HG03378 (cell line): ENCODE data around the gene MAP2K3.
"Not testable (repeated sequence)": the region's sequence is repeated elsewhere in the genome, so short reads cannot be mapped to it uniquely, and the experiment has no call there.

Experiments
- ATAC-seq: cut with Tn5 transposase; IDR thresholded peaks from one replicate; pipeline ENCODE4 v1.9.1; 2021; ENCODE audit warnings: mild to moderate bottlenecking, moderate library complexity; ENCODE audit not compliant: unreplicated experiment

Gene MAP2K3

DNA sequence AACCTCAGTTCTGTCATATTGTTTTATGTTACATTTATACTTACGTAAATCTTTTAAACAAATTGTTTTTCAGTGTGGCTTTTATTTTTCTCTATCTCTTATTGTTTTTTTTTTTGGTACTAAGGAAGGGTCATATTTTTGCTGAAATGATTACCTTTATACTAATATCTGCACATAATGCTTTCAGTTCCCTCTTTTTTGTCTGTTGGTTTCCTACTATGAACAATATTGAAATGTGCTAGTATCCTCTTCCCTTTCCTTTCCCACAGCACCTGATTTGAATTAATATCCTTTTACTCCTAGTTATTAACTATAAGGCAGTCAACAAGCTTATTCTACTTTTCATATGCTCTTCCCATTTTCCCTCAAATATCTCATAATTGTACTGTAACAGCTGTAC lies 43.4 kb downstream of the MAP2K3 start:
- peak; percentile 60 for ATAC-seq

DNA sequence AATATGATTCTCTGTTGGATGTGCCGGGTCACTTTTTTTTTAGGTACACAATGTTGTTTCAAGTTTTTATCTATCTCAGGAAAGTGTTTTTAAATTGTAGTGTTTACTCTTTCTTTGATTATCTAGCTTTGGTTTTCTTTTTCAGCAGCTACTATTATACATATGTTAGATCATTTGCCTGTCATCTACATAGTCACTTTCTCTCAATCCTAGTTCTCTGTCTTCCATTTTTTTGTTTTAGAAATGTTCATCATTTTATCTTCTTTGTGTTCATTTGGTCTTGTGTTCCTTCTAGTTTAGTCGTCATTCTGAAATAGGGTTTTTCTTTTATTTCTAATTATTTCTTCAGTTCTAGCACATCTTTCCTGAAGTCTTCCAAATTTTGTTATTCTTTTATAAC lies 44.3 kb downstream of the MAP2K3 start:
- ATAC-seq, result not testable (repeated sequence)

DNA sequence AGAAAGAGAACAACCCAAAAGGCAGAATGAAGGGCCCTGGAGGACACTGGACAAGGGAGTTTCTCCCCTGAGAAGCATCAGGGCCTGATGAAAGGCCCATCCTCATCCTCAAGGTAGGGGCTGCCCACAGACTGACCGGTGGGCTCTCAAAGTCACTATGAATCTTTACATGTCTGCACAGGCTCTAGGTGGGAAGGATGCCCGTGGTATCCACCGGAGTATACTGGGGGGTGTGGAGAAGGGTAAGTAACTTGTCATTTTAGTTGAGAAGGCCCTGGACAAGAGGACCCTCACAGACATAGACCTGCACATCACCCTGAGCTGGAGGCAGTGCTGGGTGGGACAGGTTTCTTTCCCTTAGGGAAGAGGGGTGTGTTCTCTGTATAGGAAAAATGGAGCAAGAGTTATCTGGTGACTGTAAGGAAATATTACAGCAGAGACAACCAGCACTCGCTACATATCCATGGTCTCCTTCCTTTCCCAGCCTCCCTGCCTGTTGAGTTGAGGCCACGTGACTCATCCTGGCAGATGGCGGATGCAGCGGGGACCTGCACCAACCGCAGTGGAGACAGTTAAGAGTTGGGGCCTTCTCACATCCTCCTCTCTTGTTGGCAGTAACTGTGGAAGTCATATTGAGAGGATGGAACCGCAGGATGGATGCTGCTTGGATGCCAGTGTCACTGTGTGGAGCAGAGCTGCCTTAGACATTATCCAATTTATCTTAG lies 46.1 kb downstream of the MAP2K3 start:
- ATAC-seq, result no peak

DNA sequence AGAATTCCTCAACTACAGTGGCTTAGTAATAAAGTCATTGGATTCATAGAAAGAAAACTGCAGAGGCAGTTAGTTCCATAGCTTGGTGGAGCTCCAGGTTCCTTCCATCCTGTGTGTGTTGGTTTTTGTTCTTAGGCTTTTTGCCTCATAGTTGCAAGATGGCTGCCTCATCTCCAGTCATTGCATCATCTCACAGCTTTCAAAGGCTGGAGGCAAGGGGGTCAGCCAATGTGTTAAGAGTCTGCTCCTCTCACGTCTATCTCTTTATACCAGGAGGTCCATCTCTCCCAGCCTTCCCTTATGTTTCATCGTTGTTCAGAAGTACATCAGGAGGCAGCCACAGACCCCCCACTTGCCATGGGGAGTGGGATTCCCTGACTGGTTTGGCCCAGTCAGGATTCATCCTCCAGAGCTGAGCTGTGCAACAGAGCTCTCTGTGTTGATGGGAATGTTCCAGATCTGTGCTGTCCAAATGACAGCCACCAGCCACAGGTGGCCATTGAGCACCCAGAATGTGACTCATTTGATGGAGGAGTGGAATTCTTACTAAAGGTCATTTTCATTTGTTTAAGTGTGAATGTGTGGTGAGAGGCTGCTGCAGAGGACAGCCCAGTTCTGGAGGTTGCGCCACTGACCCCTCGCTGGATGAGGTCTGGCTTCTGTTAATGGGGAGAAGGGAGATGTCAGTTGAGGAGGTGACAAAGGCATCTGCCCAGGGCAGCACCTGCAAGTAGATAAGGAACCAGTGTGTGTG lies 52.2 kb downstream of the MAP2K3 start:
- not testable (repeated sequence) for ATAC-seq

DNA sequence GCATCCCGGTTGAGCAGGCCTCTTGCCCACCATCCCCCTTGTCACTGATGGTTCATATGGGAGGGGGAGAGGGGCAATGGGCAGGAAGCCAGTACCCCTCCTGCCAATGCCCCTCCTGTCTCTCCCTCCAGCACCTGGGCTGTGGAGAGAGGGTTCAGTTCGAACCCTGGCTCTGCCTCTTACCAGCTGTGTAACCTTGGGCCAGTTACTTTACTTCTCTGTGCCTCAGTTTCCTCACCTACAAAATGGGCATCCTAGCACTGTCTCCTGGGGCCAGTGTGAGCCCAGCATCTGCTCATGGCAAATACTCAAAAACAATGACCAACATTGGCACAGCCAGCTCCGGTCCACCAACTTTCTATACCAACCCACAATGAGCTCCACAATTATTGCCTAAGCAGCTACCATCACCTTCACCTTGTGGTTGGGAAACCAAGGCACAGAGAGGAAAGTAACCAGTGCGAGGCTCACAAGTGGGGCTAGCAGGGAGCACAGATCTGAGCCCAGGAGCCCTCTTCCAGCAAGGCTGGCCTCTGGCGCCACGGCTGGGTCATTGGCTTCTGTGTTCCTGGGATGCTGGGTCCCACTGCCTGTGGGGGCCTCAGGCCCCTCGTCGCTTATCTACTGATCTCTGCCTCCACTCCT lies 53.6 kb downstream of the MAP2K3 start:
- not testable (repeated sequence) for ATAC-seq

DNA sequence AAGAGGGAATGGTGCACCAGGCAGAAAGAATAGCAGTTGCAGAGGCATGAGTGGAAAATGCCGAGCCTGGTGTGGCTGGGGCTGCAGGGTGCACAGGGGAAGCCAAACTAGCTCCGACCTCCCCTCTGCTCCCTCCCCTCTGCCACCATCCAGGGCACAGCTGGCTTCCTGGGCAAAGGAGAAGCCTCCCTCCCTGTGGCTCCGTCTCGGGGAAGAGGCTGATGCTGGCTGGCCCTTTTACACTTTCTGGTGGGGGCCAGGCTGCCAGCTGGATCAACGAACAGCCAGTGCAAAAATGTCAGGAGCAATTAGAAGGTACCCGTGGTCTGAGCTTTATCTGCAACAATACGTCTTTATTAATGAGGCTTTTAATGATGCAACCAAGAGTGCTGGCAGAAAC lies 54.5 kb downstream of the MAP2K3 start:
- ATAC-seq, result no peak

DNA sequence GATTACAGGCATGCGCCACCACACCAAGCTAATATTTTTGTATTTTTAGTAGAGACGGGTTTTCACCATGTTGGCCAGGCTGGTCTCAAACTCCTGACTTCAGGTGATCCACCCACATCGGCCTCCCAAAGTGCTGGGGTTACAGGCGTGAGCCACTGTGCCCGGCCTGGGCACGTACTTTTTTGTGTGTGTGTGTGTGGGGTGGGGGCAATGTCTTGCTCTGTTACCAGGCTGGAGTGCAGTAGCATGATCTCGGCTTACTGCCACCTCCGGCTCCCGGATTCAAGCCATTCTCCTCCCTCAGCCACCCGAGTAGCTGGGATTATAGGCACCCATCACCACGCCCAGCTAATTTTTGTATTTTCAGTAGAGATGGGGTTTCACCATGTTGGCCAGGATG lies 55.1 kb downstream of the MAP2K3 start:
- not testable (repeated sequence) for ATAC-seq

DNA sequence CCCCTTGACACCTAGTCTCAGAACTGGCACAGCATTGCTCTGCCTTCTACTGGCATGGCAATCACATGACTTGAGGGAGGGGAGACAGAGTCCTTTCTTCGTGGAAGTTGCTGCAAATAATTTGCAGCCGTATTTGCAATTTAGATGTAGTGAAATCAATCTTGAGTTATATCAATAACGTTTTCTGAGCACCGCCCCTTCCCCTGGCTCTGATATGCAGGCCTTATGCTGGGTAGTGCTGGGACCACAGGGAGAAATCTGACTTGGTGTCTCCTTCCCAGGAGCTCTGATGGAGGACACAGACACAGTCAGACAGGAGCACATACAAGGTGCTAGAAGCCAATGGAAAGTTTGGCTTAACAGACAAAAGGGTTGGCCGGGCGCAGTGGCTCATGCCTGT lies 55.9 kb downstream of the MAP2K3 start:
- ATAC-seq, result not testable (repeated sequence)

DNA sequence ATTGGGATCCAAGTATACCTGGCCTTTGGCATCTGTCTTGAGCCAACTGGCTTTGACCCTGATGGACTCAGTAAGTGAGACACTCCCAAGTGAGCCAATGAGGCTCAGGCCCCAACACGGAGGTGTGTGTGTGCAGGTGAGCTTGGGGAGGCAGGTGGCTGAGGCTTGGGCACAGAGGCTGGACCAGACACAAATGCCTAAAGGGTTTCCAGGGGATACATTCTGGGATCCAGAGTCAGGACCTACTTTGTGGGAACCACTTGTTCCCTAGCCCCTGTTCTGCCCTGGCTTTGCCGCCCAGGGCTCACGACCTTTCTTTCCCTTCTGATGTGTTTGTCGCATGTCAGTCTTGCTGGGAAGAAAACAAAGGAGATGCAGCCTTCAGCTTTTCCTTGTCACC lies 56.8 kb downstream of the MAP2K3 start:
- ATAC-seq, result not testable (repeated sequence)

DNA sequence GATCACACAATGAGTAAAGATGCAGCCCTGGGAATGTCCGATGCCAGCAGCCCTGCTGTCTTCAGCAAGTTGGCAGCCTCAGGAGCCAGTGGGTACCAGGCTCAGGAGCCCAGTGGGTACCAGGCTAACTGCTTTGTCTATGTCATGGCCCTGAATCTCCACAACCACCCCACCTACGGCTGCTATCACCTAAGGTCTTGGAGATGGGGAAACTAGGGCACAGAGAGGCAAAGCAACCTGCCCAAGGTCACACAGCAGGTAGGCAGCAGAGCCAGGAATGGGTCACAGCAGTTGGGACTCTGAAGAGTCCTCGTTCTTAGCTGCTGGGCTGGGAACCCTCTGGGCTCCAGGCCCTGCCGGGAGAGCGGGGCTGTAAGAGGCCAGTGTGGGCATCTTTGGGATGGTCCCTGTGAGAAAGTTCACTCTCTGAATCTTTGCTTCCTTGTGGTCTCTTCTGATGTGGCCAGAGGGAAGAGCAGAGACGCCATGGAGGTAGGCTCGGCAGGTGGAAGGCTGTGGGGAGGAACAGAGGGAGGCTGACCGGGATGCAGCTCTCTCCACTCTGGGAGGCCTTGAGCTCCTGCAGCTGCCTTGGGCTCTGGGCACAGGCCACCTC lies 57.5 kb downstream of the MAP2K3 start:
- ATAC-seq, result not testable (repeated sequence)

DNA sequence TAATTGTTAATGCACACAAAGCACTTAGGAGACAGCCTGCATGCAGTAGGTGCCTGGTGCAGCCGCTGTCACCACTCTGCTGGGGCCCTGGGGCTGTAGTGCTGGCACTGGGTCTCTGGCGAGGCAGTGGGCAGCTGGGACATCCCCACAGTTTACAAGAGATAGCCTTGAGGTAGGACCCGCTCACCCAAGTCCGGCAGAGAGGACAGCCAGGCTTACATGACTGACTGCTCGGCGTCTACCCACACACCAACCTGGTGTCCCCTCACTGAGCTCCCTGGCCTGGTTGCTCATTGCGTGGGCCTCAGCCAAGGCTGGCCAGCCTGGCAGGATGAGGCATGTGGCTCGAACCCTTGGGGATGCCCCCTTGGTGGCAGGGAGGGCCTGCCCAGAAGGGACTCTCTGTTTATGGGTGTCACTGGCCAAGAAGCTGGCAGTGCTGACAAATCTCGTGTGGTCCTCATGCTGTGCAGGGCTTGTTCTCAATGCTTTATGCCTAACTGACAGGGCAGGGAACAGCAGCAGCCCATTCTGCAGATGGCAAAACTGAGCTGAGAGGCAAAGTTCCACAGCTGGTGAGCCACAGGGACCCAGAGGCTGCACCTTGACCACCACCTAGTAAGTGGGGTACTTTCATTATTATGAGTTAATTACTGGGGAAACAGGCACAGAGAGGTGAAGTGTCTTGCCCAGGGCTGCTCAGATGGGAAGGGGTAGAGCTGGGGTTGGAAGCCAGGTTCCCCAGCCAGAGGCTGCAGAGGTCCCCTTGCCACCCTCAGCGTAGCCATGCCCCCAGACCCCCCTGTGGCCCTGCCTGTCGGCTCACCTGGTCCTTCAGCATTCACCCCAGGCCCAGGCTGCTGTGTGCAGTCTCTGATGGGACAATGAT lies 58.8 kb downstream of the MAP2K3 start:
- ATAC-seq, result not testable (repeated sequence)

DNA sequence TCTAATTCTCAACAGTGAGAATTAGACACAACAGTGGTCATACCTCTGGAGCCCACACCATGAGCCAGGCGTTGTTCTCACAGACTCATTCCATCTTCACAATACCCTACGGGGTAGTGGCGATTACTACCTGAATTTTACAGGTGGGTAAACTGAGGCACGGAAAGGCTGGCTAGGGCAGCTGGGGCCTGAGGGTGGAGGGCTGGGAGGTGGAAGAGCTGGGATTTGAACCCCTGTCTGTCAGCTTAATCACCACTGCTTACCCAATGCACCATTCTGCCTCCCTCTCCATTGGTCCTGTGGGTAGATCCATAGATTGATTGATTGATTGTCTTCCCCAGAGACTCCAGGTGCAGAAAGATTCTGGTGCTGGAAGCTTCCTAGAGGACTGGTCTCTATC lies 60.3 kb downstream of the MAP2K3 start:
- not testable (repeated sequence) for ATAC-seq

DNA sequence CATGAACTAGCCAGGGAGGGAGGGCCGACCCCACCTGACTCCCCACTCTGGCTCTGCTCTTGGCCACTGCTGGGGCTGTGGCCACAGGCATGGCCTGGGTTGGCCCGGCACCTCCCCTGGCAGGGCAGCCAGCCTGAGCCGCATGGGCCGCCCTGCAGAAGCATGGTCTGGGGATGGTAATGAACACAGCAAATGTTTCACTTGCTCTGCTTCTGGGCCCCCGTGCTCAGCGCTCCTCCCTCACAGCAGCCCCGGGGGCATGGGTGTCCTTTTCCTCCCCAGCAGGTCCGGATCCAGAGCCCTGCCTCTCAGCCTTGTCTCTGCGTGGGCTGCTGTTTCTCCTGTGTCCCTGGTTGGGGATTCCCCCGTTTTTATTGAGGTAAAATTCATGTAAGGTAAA lies 60.7 kb downstream of the MAP2K3 start:
- no peak for ATAC-seq

DNA sequence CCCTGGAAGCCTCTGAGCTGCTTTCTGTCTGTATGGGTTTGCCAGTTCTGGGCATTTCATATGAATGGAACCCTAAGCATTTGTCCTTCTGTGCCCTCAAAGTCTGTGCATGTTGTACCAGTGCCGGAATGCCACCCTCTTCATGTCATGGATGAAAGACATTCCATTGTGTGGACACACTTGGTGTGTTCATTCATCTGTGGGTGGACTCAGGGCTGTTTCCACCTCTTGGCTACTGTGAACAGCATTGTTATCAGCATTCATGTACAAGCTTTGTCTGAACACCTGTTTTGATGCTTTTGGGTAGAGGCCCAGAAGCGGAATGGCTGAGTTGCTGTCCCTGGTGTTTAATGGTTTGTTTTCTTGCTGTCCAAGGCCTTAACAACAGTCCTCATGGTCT lies 61.6 kb downstream of the MAP2K3 start:
- not testable (repeated sequence) for ATAC-seq

DNA sequence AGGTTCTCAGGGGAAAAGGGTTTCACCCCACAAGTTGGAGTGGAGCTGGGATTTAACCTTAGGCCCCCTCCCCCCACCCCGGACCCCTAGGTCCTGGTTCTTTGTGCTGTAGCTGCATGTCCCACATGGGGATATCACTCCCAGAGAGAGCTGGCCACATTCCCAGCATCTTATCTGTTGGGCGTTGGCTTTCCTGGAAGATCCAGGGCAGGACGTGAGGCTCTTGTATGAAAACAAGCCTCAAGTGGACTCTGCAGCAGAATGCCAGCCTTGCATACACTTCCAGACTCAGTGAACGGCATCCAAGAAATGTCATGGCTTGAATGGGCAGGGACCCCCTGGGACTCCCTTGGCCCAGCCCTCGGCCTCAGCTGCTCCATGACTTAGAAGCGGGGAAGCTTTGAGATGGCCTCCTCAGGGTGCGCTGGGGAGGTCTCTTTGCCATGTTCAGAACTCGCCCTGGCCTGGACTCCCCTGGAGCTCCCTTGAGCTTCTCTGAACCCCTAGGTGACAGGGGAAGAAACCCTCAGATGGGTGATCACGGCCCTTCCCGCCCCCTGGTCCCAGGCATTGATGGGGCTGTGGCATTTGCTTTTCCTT lies 62.2 kb downstream of the MAP2K3 start:
- not testable (repeated sequence) for ATAC-seq

DNA sequence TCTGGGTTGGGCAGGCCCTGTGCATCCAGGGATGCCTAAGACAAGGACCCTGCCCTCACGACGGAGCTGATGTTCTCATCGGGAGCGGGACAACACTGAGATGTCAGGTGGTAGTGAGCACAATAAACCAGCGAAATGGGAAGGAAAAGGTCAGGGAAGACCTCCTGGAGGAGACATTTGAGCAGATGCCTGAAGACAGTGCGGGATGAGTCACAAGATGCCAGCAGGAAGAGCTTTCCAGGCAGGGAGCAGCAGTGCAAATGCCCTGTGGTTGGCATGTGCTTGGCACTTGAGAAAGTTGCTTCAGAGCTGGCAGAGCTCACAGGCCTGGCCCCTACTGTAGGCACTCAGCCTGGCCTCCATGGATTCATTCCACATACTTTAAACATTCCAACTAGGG lies 63.1 kb downstream of the MAP2K3 start:
- not testable (repeated sequence) for ATAC-seq

DNA sequence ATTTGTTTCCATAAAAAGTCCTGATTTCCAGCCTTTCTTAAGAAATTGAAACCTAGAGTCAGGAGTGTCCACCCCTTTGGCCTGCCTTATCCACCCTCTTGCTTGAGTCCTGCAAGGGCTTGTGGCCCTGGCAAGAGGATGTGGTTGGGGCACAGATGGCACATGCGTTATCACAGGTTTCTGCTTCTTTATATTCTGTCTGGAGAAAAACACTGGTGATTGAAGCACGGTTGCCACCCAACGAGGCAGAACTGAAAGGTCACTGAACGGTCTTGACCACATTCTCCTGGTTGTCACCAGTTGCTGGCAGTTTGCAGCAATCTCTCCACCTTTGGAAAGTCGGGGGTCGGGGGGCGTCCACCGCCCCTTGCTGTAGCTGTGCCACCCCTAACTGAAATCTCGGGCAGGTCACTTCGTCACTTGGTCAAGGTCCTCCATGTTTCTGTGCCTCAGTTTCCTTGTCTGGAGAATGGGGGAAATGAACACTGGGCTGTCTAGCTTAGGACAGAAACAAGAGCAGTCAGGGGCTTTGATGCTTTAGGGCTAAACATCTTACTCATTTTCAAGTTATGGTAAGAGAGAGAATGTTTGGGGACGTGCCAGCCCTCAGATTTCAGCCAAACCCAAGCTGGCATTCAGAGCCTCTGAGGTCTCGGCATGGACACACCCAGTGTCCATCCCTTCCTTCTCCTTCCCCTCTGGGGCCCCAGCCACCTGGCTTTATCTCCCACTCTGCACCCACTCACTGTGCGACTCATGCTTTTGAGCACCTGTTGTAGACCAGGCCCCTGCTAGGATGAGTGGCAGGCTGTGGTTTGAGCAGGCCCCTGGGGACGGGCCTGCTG lies 63.8 kb downstream of the MAP2K3 start:
- ATAC-seq, result peak; percentile 57

DNA sequence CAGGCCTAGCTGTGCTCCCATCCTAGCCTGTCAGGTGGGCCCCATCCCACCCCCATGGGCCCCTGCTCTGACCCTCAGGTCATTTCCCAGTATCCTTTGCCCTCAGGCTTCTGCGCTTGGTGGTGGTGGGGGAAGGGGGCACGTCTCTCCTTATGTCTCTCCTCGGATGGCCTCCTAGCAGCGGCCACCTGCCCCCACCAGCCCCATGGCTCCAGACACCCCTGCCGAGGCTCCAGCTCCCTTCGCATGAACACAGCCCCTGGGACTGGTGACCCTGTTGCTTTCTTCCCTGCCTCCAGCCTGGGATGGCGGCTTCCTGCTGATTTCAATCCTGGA lies 64.4 kb downstream of the MAP2K3 start:
- ATAC-seq, result not testable (repeated sequence)

DNA sequence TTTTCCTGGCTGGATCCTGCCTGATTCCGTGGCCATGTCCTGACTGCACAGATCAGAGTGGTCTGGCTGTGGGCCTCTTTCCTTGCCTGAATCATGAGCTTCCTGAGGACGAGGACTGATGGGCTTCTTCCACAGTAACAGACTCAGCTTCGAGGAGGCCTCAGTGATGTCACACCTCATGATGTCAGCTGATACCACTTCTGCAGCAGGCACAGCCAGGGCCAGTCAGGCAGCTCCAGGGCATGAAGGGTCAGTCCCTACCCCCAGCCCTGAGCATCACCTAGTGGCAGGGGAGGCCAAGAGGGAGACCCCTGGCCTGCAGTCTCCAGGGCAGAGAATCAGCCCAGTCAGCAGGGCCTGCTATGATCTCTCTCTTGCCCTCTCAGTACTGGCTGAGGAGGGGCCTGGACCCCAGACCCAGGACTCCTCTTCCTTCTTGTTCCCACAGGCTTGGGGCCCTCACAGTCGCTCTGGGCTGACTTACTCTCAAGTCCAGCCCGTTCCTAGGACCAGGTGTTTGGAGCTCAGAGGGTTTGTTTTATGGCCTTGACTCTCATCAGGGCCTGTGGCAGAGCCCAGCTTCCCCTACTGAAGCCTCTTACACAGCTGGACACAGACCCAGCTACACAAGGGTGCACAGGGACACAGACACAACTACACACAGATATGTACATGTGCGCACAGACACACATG lies 65.0 kb downstream of the MAP2K3 start:
- not testable (repeated sequence) for ATAC-seq
